HPDE6-E6E7 (cell line): Measurements from ENCODE around the gene SAFB2.

Experiments used
- DNase-seq: peaks from one replicate; pipeline ENCODE4 v3.0.0; 2011; ENCODE audit warnings: missing footprints; ENCODE audit errors: extremely low spot score

Gene SAFB2

DNA sequence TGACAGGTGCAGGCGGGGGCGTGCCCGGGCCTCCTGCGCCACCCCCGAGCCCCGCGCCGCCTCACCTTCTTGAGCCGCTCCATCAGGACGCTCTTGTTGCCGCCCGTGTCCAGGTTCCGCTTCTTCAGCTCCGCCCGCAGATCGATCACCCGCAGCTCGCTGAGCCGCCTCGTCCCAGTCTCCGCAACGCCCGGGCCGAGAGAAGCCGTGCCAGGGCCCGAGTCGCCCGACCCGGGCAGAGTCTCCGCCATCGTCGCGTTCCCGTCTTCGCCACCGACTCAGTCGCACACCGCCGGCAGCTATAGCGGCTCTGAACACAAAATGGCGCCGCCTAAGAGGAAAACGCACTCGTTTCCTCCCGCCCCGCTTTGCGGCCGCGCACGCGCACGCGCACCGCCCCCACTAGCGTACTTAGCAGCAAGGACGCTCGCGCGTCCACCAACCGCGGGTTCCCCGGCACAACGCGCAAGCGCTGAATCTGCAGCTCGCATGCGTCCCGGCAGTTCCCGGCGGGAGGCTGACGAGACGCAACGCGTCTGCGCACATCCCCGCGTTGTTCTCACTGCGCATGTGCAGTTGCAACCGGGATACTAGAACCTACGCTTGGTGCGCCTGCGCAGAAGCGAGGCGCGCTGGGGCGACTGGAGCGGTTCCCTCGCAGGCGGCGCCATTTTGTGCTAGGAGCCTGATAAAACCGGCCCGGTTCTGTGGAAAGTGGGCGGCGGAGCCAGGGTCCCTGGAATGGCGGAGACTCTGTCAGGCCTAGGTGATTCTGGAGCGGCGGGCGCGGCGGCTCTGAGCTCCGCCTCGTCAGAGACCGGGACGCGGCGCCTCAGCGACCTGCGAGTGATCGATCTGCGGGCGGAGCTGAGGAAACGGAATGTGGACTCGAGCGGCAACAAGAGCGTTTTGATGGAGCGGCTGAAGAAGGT, at the start of gene SAFB2, which contains the start of gene SAFB:
SAFB2 (minus strand) TSS at position 312 of the 932 bp plus-strand sequence; CDS start at position 251, 61 bp downstream.
SAFB (plus strand) TSS at position 619 of the 932 bp plus-strand sequence; CDS start at position 742, 123 bp downstream.
- DNase-seq: peak; percentile 99

DNA sequence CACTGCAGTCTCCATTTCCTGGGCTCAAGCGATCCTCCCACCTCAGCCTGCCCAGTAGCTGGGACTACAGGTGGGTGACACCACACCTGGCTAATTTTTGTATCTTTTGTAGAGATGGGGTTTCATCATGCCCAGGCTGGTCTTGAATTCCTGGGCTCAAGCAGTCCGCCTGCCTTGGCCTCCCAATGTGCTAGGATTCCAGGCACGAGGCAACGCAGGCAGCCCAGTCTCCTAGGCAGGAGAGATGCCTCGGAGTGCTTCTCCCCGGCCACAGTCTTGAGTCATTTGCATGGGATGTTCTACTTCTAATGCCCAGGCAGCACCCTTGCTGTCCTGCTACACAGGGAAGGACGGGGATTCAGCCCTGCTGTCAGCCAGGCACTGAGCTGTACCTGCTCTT, 49.0 kb upstream of the SAFB2 start:
- no peak for DNase-seq

DNA sequence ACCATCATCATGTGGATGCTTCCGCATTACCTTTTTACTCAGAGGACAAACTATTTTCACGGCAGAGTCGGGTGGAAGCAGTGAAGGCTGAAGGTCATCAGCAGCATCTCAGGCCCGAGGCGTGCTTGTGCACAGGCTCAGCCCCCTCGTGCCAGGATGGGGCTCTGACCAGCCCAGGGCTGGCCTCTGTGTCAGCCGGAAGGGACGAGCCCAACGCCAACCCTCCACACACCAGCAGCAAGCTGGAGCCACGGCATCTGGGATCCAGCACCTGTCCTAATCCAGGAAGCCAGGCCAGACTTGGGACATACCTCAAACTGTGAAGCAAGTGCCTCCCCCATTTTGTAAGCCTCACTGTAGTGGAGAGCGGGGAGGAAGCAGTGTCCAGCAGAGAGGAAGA, 46.6 kb upstream of the SAFB2 start:
- DNase-seq: no peak

DNA sequence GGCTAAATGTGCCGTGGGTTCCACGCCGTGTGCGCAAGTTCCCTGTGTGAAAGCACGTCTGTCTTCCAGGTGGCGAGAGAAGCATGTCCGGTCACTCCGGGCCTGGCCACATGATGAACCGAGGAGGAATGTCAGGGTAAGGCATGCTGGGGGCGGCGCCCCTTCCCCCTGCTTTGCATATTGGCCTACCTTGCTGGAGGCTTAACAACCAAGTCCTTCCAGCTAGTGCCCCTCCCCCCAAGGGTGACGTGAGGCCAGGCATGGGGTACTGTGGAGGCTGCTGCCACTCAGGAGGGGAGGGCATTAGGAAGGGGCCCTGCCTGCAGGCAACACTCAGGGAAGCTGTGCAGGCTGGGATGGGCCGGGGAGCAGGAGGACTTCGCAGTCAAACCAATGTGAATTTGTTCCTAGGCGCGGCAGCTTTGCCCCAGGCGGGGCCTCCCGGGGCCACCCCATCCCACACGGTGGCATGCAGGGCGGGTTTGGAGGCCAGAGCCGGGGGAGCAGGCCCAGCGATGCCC, 45.2 kb upstream of the SAFB2 start:
- DNase-seq: no peak

DNA sequence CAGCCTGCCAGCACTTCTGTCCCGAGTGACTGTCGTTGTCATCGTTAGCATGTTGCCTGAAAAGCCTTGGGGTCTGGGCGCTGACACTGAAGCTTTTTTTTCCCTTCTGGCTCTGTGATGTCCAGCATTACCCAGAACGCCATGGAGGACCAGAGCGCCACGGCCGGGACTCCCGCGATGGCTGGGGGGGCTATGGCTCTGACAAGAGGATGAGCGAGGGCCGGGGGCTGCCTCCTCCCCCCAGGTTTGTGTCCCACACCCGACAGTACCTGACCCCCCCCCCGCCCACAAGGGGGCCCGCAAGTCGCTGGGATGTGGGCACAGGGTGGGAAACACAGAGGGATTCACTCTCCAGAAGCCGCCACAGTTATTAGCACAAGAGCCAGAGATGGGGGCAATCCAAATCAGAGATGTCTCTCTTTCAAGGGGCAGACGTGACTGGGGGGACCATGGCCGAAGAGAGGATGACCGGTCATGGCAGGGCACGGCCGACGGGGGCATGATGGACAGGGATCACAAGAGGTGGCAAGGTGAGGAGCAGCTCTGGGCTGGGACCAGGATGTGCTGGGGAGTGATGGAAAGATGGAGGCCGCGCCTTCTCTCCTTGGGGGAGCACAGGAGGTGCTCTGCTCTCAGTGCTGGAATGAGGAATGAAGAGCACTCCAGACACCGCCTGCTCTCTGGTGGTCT, 44.5 kb upstream of the SAFB2 start:
- no peak for DNase-seq

DNA sequence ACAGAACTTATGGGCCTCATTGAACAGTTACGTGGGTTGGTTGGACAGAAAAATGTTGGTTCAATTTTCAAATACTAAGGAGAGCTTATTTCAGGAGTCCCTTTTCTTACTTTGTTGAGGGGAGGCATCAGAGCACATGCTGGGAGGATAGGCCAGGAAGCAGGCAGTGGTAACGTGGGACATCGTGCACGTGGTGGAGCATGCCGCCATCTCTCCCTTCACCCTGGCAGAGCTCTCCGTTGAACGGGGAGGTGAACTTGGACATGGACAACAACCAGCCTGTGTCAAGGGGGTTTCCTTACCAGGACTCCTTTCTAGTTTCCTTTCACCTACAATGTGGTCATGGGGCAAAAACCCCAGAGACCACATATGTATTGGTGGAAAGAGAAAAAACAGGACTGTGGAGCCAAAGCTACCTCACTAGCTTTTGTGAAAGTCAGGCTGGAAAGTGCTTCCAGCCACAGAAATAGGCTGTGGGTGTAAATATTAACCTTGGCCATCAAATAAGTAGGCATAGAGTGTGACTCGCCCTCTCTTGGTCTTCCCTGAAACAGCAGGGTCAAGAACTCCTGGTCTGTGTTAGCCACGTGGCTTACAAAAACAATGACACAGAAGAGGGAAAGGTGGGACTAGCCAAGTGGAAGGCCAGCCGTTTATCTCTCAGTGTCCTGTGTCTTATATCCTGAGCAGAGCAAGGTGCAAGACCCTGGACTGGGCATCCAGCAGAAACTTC, 43.4 kb upstream of the SAFB2 start:
- no peak for DNase-seq

DNA sequence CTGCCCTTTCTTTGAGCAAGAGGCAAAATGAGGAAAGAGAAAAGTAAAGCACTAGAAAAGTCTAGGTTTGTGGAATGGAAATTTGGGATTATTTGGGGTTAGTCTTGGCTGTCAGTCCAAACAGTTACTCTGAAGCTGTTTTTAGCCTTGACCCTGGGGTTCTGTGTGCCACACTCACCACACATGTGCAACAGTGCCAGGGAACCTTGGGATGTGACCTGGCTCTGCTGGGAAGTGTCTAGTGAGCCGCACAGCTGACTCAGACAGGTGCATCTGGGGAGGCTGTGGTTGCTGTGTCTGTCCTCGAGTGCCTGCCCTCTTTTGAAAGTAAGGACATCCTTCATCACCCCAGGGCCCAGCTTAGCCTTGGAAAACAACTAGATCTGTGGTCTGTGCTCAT, 41.9 kb upstream of the SAFB2 start:
- DNase-seq: no peak

DNA sequence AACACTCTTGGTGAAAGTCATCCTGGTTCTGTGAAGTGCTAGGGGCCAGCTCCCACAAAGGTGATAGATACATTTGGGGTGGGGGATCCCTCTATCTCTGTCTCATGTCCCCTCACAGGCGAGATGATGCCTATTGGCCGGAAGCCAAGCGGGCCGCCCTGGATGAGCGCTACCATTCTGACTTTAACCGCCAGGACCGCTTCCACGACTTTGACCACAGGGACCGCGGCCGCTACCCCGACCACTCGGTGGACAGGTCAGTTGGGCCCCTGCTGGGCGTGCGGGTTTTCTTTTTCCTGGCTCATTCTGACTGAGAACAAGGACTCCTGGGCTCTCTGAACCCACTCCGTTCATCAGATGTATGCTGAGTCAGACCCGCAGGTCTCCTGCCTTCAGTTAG, 41.3 kb upstream of the SAFB2 start:
- DNase-seq: no peak

DNA sequence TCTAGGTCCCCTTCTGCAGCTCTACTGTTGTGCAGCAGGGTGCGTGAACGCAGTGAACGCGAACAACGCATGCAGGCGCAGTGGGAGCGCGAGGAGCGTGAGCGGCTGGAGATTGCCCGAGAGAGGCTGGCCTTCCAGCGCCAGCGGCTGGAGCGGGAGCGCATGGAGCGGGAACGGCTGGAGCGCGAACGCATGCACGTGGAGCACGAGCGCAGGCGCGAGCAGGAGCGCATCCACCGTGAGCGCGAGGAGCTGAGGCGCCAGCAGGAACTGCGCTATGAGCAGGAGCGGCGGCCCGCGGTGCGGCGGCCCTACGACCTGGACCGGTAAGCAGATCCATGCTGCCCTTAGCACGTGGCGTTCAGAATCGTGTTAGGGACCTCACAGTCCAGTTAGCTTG, 38.9 kb upstream of the SAFB2 start:
- no peak for DNase-seq

DNA sequence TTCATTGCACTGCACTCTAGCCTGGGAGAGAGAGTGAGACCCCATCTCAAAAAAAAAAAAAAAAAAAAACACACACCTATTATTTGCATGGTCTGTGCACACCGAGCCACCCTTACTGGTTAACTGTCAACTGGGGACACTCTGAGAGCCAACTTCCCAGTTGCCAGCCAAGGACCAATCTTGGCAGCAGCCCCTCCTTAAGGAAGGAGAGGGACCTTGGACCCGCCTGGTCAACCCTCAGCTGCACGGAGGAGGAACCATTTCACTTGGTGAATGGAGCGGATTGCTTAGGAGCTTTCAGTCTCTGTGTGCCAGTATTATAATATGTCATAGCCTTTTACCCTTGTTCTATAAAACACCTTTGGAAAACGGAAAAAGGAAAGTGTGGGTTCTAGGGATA, 32.8 kb upstream of the SAFB2 start:
- DNase-seq: no peak

DNA sequence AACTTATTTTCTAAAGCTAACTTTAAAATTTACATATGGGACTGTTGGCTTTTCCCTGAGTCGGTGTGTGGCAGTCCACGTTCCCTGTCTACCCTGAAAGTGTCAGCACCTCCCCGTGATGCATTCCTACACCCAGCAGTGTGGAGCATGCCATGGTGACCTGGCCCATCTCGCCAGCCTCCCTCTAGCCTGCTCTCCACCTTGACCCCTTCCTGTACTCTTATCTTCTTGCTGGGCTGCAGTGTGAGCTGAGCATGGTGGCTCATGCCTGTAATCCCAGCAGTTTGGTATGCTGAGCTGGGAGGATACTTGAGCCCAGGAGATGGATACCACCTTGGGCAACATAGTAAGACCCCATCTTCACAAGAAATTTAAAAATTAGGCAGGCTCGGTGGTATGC, 32.4 kb upstream of the SAFB2 start:
- DNase-seq: no peak

DNA sequence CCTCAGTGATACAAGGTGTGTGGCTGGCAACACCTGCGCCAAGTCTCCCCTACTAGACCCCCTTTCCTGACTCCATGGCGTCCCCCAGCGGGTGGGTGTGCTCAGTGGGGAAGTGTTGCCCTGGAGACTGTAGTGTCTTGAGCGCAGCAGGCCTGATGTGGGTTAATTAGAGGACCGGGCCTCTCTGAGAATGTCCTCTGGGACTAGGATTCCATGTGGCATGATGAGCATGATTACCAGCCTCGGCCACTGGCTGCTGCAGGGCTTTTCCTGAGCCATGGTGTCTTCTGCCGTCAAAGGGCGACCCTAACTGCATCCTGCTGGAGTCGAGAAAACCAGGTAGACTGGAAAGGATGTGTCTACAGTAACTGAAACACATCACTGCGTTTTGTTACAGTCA, 29.7 kb upstream of the SAFB2 start:
- no peak for DNase-seq

DNA sequence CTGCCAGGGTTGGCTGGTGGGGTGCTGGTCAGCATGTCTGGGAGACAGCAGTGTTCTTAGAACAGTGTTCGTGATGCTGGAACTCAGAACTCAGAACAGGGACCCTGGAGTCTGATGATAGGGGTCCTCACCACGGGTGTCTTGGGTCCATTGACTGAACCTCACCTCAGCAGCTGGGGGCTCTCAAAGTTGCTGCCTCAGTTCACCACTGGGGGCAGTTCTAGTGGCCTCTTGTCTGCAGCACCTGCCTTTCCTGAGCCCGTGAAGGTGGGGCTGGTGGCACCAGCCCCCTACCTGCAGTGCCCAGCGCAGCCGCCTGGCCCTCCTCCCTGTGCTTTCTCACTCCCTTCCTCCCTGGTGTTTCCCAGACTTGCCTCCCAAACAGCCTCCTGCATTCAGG, 28.8 kb upstream of the SAFB2 start:
- DNase-seq: no peak

DNA sequence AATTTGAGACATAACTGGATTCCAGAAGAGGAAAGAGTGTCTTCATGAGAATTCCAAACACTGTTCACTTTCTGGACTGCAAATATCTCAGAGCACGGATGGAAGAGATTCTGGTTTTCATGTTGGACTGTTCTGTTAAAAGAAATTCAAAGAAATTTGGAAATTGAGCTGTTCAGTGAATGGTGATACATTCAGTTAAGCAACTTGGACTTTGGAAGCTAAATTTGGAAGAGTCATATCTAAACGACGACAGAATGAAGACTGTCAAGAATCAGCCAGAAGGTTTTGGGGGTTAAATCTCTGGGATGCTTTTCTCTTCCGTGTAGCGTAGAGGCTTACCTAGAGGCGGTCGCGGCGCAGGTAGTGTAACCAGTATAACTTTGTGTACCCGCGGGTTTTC, 25.9 kb upstream of the SAFB2 start:
- no peak for DNase-seq

DNA sequence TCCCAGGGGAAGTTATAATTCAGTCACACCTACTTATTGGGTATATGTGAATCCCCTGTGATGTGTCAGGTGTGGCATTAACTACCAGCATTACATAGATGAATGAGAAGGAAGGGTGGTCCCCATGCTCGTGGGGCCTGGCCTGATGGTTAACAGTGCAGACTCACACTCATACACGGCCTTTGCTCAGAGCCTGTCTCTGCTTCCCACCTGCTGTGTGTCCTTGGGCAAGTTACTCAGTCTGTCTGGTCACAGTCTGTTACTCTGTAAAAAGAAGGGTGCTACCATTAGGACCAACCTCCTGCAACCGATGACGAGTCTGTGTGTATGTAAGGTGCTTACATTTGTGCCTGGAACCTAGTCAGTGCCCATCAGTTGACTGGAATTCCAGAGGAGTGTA, 24.1 kb upstream of the SAFB2 start:
- no peak for DNase-seq

DNA sequence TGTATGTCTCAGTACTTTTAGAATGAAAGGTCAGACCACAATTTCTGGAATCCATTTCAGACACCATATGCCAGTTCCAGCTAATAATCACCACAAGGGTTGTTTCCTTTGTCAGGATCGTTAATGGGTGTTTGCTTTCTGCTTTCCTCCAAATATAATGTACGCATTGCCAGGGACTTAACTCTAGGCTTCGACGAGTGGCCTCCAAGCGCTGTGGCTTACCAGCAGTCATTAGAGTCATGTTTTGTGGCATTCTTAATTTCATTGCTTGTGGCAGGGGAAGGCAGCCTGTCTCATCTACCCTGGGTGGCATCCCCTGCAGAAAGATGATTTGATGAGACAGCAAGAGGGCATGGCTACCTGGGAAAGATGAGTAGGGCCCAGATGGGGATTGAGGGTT, 22.8 kb upstream of the SAFB2 start:
- DNase-seq: no peak

DNA sequence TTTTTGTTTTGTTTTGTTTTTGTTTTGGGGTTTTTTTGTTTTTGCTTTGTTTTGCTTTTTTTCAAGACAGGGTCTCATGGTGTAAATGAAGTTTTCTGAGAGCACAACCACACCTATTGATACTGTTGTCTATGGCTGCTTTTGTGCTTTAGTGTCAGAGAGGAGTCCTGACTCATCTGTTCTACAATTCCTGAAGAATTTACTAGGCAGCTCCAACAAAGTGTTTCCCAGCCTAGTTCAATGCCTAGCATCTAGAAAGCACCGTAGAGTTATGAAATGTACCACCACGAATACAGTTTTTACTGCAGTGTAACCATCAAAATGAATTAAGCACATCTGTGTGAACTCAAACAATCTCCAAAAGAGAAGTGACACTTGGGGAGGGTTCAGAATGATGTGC, 21.5 kb upstream of the SAFB2 start:
- no peak for DNase-seq

DNA sequence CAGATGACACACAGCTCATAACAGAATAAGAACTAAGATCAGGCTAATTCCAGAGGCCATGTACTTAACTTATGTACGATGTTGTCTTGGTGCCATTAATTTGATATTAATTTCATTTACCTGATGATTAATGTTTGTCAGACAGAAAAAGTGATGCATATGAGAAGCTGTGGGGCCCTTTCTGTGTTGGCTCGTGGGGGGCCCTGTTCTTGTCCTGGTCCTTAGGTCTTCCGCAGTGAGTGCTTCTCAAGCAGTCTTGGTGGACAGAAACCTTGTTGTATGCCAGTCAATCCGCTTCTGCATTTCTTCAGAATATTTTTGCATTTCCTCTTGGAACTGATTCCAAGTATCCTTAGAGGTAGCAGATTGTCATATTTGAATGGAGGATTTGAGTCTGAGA, 20.5 kb upstream of the SAFB2 start:
- no peak for DNase-seq

DNA sequence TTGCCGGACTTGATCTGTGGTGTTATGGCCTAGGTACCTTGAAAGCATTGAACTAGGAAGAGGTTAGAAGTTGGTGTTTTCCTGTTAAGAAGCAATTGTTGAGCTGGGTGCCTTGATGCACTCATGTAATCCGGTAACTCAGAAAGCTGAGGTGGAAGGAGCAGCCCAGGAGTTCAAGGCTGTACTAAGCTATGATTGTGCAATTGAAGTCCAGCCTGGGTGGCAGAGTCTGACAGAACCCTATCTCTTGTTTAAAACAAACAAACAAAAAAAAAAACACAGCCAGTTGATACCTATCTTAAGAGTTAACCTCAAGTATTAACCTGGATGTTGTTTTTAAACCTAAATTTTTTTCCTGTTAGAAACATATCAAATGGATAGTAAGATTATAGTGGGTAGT, 19.6 kb upstream of the SAFB2 start:
- DNase-seq: no peak

DNA sequence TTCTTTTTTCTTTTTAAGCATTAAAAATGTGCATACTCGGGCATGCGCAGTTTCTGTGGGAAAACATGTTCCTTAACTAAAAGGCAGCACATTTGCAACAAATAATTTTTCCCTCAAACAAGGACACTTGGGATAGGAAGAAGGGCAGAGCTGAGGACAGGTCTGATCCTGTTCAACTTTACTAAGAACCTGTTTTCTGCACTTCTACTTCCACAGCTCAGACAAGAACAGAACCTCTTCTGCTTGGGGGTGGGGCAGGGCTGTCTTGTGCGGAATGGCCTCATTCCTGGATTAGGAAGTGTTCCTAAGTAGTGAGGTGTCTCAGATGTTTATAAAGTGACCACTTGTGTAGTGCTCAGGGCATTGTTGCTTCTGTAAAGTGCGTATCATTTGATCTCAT, 18.6 kb upstream of the SAFB2 start:
- no peak for DNase-seq

DNA sequence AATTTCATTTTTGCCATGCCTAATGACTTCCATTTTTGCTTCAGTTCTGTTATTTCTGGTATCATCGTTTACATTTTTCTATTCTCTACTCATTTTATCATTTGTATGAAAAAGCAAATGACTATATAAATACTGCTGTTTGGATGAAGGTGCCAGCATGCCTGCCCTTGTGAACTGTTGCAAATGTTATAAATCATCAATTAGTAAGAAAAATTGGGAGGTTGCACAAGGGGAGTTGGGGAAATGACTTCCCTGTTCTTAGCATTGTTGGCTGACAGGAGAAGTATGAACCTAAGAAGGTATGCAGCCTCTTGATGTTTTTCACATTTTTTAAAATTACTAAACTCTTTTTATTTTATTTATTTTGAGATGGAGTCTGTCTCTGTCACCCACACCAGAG, 15.4 kb upstream of the SAFB2 start:
- no peak for DNase-seq

DNA sequence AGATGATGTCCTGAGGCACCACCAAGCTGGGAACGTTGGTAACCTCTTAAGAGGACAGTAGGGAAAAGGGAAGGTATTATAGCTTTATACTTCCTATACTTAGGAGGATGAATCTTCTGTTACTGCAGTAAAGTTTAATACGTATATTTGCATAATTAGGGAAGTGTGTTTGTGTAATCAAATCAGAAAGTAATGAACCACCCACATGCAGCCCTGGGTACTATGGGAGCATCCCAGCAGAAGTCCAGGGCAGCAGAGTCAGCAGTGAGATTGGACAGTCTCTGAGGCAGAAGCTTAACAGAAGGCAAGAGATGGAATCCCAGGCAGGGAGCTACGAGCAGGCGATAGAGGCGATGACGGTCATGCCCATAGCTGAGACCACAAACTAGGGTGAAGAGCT, 12.9 kb upstream of the SAFB2 start:
- DNase-seq: no peak
